MM.1S (cell line): ENCODE results near the gene OSTM1.

Experiments used
- DNase-seq: peaks from one replicate; pipeline ENCODE4 v3.0.0-alpha.2; 2015
- H2AFZ ChIP-seq: fragments of 300-600 bp; sonication (generic); 2 replicates; pipeline ENCODE4 v1.6.0; 2016; ENCODE audit warnings: antibody characterized with exemption, low read length
- H3F3A ChIP-seq: fragments of 300-600 bp; sonication (generic); 2 replicates; pipeline ENCODE4 v1.6.1; 2016; ENCODE audit warnings: mild to moderate bottlenecking, antibody characterized with exemption, low read length, moderate library complexity, mixed read lengths; ENCODE audit not compliant: insufficient read depth
- H3K27ac ChIP-seq: fragments of 300-600 bp; sonication (generic); 2 replicates; pipeline ENCODE4 v1.5.1; 2016; ENCODE audit warnings: mild to moderate bottlenecking, low read length
- H3K27me3 ChIP-seq: fragments of 300-600 bp; sonication (generic); replicated peaks from 2 replicates; pipeline ENCODE4 v1.6.0; 2016; ENCODE audit warnings: low read length; ENCODE audit not compliant: insufficient read depth
- H3K36me3 ChIP-seq: fragments of 300-600 bp; sonication (generic); replicated peaks from 2 replicates; pipeline ENCODE4 v1.6.1; 2016; ENCODE audit warnings: mild to moderate bottlenecking, low read length, mixed read lengths; ENCODE audit not compliant: insufficient read depth
- H3K4me1 ChIP-seq: fragments of 300-600 bp; sonication (generic); 2 replicates; pipeline ENCODE4 v1.6.1; 2016; ENCODE audit warnings: low read length, mixed read lengths
- H3K4me2 ChIP-seq: fragments of 300-600 bp; sonication (generic); 2 replicates; pipeline ENCODE4 v1.6.0; 2016; ENCODE audit warnings: low read depth, low read length
- H3K4me3 ChIP-seq: fragments of 300-600 bp; sonication (generic); 2 replicates; pipeline ENCODE4 v1.5.1; 2016; ENCODE audit warnings: low read length, mixed read lengths
- H3K79me2 ChIP-seq: fragments of 300-600 bp; sonication (generic); 2 replicates; pipeline ENCODE4 v1.6.1; 2016; ENCODE audit warnings: mixed run types, low read length, mixed read lengths
- H3K9ac ChIP-seq: fragments of 300-600 bp; sonication (generic); 2 replicates; pipeline ENCODE4 v1.6.1; 2016; ENCODE audit warnings: low read length, mixed read lengths
- H3K9me2 ChIP-seq: fragments of 300-600 bp; sonication (generic); replicated peaks from 2 replicates; pipeline ENCODE4 v1.6.1; 2016; ENCODE audit warnings: mild to moderate bottlenecking, low read length, mixed read lengths; ENCODE audit not compliant: insufficient read depth
- H3K9me3 ChIP-seq: fragments of 300-600 bp; sonication (generic); replicated peaks from 2 replicates; pipeline ENCODE4 v1.6.1; 2016; ENCODE audit warnings: mild to moderate bottlenecking, low read length, mixed read lengths; ENCODE audit not compliant: insufficient read depth
- H4K20me1 ChIP-seq: fragments of 300-600 bp; sonication (generic); 2 replicates; pipeline ENCODE4 v1.6.1; 2016; ENCODE audit warnings: mild to moderate bottlenecking, low read length, moderate library complexity, mixed read lengths; ENCODE audit not compliant: insufficient read depth
- CTCF ChIP-seq: fragments of 300-600 bp; sonication (generic); IDR thresholded peaks from 2 replicates; pipeline ENCODE4 v1.5.1; 2016; ENCODE audit warnings: antibody characterized with exemption, low read length, mixed read lengths
- EZH2 ChIP-seq: fragments of 300-600 bp; sonication (generic); optimal IDR thresholded peaks from 2 replicates; pipeline ENCODE3; 2017; ENCODE audit warnings: low read depth, mild to moderate bottlenecking, antibody characterized with exemption, low read length, mixed read lengths
- EZH2phosphoT487 ChIP-seq: fragments of 300-600 bp; sonication (generic); IDR thresholded peaks from 2 replicates; pipeline ENCODE4 v1.6.1; 2018; ENCODE audit warnings: antibody characterized with exemption, low read length

OSTM1 gene

GRCh38 chr6:108102965-108103364, 28.4 kb upstream of the OSTM1 start:
- no peaks in the 10 kb centered on the region for H3K4me1 ChIP-seq
- H3K4me3 ChIP-seq, result no peak overlapping the region
- TF ChIP-seq EZH2 (no peak), CTCF (no peak), EZH2phosphoT487 (no peak)
- H3K9me3 ChIP-seq, result no peaks in the 10 kb centered on the region
- no peaks in the 10 kb centered on the region for H3F3A ChIP-seq
- no peak for DNase-seq
- H3K4me2 ChIP-seq, result no peak overlapping the region
- no peaks in the 10 kb centered on the region for H3K79me2 ChIP-seq
- no peak overlapping the region for H2AFZ ChIP-seq
- no peaks in the 10 kb centered on the region for H4K20me1 ChIP-seq
- no peaks in the 10 kb centered on the region for H3K9me2 ChIP-seq
- no peak overlapping the region for H3K27ac ChIP-seq
- H3K36me3 ChIP-seq, result no peaks in the 10 kb centered on the region
- no peak overlapping the region for H3K9ac ChIP-seq
- no peaks in the 10 kb centered on the region for H3K27me3 ChIP-seq

DNA sequence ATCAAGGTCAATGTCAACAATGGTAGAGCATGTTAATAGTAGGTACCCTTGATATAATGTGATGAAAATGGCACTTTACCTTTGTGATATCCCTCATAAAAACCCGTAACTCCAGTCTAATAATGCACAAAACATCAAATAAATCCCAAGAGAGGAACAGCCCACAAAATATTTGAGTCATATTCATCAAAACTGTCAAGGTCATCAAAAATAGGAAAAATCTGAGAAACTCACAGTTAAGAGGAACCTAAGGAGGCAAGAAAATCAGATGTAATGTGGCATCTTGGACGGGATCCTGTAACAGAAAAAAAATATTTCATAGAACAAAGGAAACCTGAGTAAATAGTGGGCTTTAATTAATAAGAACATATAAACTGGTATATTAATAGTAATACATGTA, 25.5 kb upstream of the OSTM1 start:
- H3K4me3 ChIP-seq, result no peak overlapping the region
- H4K20me1 ChIP-seq, result no peaks in the 10 kb centered on the region
- no peaks in the 10 kb centered on the region for H3K9me3 ChIP-seq
- H3F3A ChIP-seq, result no peaks in the 10 kb centered on the region
- no peaks in the 10 kb centered on the region for H3K79me2 ChIP-seq
- H3K36me3 ChIP-seq, result no peaks in the 10 kb centered on the region
- no peaks in the 10 kb centered on the region for H3K4me1 ChIP-seq
- DNase-seq, result no peak
- H2AFZ ChIP-seq, result no peak overlapping the region
- no peak overlapping the region for H3K9ac ChIP-seq
- no peak for TF ChIP-seq CTCF
- no peak for TF ChIP-seq EZH2phosphoT487
- no peak for TF ChIP-seq EZH2
- no peak overlapping the region for H3K4me2 ChIP-seq
- H3K27me3 ChIP-seq, result no peaks in the 10 kb centered on the region
- H3K9me2 ChIP-seq, result no peaks in the 10 kb centered on the region
- H3K27ac ChIP-seq, result no peak overlapping the region

GRCh38 chr6:108097882-108098281, 23.3 kb upstream of the OSTM1 start:
- Histone ChIP-seq H3K9ac (no peak overlapping the region), H3K9me2 (no peaks in the 10 kb centered on the region), H3K79me2 (no peaks in the 10 kb centered on the region), H3K9me3 (no peaks in the 10 kb centered on the region), H3K27ac (no peak overlapping the region), H4K20me1 (no peaks in the 10 kb centered on the region), H3K4me2 (no peak overlapping the region), H3F3A (no peaks in the 10 kb centered on the region), H3K4me3 (no peak overlapping the region), H3K36me3 (no peaks in the 10 kb centered on the region), H3K4me1 (no peaks in the 10 kb centered on the region), H3K27me3 (no peaks in the 10 kb centered on the region), H2AFZ (no peak overlapping the region)
- no peak for DNase-seq
- TF ChIP-seq CTCF, result no peak
- no peak for TF ChIP-seq EZH2
- no peak for TF ChIP-seq EZH2phosphoT487
